GM12878 (cell line): ENCODE measurements around the gene KDM3B. TPM values are rescaled to one million over a fixed set of nuclear protein-coding genes. Genes with fewer than 3 reads are reported as not detected.

Experiments used
- BACH1 ChIP-seq: fragments of 450-650 bp; IDR thresholded peaks from 2 replicates; pipeline ENCODE4 v1.6.1; 2017; ENCODE audit warnings: mild to moderate bottlenecking, borderline replicate concordance
- BMI1 ChIP-seq: fragments of 450-650 bp; IDR thresholded peaks from 2 replicates; pipeline ENCODE4 v1.6.1; 2016; ENCODE audit warnings: mild to moderate bottlenecking, moderate library complexity, borderline replicate concordance
- CBX3 ChIP-seq: fragments of 200-600 bp; sonication (generic); IDR thresholded peaks from 2 replicates; pipeline ENCODE4 v1.6.1; 2016; ENCODE audit warnings: low read depth, borderline replicate concordance
- CHD2 ChIP-seq: IDR thresholded peaks from 2 replicates; pipeline ENCODE4 v1.6.1; 2011; ENCODE audit warnings: low read depth, low read length, improper control_type of control experiment, borderline replicate concordance
- ETV6 ChIP-seq, 2 experiments: fragments of 450-650 bp in 1 of 2; IDR thresholded peaks in 1 of 2; conservative IDR thresholded peaks in 1 of 2; 2 replicates each; pipeline ENCODE4 v1.6.1; 2014; ENCODE audit warnings: antibody characterized with exemption in 1 of 2, borderline replicate concordance in 1 of 2, low read depth in 1 of 2, mild to moderate bottlenecking in 1 of 2, moderate library complexity in 1 of 2
- GATAD2B ChIP-seq: fragments of 450-650 bp; conservative IDR thresholded peaks from 2 replicates; pipeline ENCODE4 v1.6.1; 2017; ENCODE audit warnings: low read depth, mild to moderate bottlenecking, moderate library complexity
- NFIC ChIP-seq: IDR thresholded peaks from 2 replicates; pipeline ENCODE4 v1.6.1; 2012; ENCODE audit warnings: low read depth, mild to moderate bottlenecking, inconsistent platforms, low read length, moderate library complexity
- TAF1 ChIP-seq: IDR thresholded peaks from 2 replicates; pipeline ENCODE4 v1.6.1; 2011; ENCODE audit warnings: mild to moderate bottlenecking, low read depth, low read length, borderline replicate concordance
- polyA plus RNA-seq, 11 experiments: library from polyadenylated mRNA; depleted of rRNA in 4 of 11; unstranded in 6 of 11; stranded (reverse) in 5 of 11; fragments of >200 nt; fragmentation: Nextera tagmentation in 4 of 11; fragmentation: Illumina TruSeq in 1 of 11; extraction: Ambion mirVana in 4 of 11; extraction: Trizol in 1 of 11; gene quantifications; 1 replicate in 1 of 11; 2 replicates in 10 of 11; pipeline versions ENCODE4 v1.2.1 to v1.2.3, GENCODE V29; 2011 to 2016; ENCODE audit warnings: inconsistent platforms in 2 of 11, missing spikeins in 2 of 11, low read depth in 1 of 11
- total RNA-seq, 4 experiments: library from RNA; depleted of rRNA in 3 of 4; stranded (reverse); fragments of >200 nt in 3 of 4; fragmentation: Illumina TruSeq in 1 of 4; extraction: Trizol in 1 of 4; gene quantifications; 2 replicates each; pipeline versions ENCODE4 v1.2.1 to v1.2.3, GENCODE V29; 2013 to 2021
- TF ChIP-seq, protein P1 (sequence below): IDR thresholded peaks from 2 replicates; pipeline ENCODE4 v1.6.1; 2011; ENCODE audit warnings: borderline replicate concordance, low read depth, mild to moderate bottlenecking, moderate library complexity, mixed read lengths, low read length; ENCODE audit not compliant: insufficient read depth; ENCODE audit errors: extremely low read length
- TF ChIP-seq, protein P2 (sequence below): IDR thresholded peaks from 2 replicates; pipeline ENCODE4 v1.6.1; 2011; ENCODE audit warnings: low read depth, mild to moderate bottlenecking, low read length, moderate library complexity, borderline replicate concordance; ENCODE audit errors: extremely low read depth

KDM3B gene
- total and polyA plus RNA-seq, 10 of the 15 experiments (the other 5 are each of a cell fraction or from before 2014, with no cell fraction given): 8.5 to 45.7 (median 29.0) TPM

DNA sequence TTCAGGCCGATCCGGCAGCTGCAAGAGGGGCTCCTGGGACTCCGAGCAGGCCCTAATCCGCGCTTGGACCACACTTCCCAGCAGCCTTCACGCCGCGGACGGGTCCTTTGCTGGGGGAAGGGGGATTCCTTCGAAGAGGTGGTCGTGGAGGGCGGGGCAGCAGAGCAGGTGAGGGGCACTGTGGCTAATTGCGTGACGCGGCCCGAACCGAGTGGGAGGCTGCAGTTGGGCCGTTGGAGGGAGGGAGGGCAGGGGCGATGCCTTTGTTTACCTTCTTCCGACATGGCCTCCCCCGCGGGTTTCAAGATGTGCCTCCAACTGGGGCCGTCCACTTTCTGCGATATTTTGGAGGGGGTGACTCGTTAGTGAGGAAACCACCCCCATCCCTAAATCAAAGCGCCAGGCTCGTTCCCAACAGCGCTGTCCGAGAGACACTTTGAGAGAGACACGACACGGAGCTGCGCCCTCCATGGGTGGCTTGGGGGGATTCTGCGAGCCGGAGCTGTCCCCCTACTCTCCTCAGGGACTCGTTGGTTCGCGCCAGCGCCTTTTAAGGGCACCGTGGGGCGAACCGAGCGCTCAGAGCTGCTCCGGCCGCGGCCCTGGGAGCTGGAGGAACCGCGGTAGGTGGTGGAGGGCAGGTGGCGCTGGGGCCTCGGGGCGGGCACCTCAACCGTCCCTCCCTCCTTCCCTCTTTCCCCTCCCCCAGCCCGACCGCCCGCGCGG lies 14.6 kb upstream of the KDM3B start, which contains the start of gene FAM53C (continued):
- TF ChIP-seq BMI1 (no peak), CBX3 (no peak), NFIC (peak; percentile 76; the same call in 1 of the 2 replicates), BACH1 (peak; percentile 95), ETV6 (conservative IDR thresholded peaks at IDR 0.05 in 1 of 2, IDR thresholded peaks at IDR 0.05 in 1 of 2; ENCODE audit: borderline replicate concordance in 1 of 2, low read depth in 1 of 2) (no peak), TAF1 (peak; percentile 100), GATAD2B (peak; percentile 62), CHD2 (0 out of 2 replicates have a peak, but pooled peaks have one; percentile 34)
- TF ChIP-seq, protein P1, sequence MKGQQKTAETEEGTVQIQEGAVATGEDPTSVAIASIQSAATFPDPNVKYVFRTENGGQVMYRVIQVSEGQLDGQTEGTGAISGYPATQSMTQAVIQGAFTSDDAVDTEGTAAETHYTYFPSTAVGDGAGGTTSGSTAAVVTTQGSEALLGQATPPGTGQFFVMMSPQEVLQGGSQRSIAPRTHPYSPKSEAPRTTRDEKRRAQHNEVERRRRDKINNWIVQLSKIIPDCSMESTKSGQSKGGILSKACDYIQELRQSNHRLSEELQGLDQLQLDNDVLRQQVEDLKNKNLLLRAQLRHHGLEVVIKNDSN: no peak
- TF ChIP-seq, protein P2, sequence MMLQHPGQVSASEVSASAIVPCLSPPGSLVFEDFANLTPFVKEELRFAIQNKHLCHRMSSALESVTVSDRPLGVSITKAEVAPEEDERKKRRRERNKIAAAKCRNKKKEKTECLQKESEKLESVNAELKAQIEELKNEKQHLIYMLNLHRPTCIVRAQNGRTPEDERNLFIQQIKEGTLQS: no peak
